Activated CD8-positive, alpha-beta T cell treated with anti-CD3 and anti-CD28 coated beads for 36 hours (primary cell): ENCODE results near the gene FOXN3. TPM values are rescaled to one million over a fixed set of nuclear protein-coding genes. Genes with fewer than 3 reads are reported as not detected.

Experiments used
- ATAC-seq: fragments of 200-7000 bp; cut with Tn5 transposase; one replicate; pipeline ENCODE4 v1.10.0; 2021; ENCODE audit warnings: mild to moderate bottlenecking, moderate library complexity
- CTCF ChIA-PET: fragments of 350-600 bp; sonication (Branson Sonifier 250); formaldehyde crosslinking; loops from one replicate; lab custom pipeline; 2021; ENCODE audit warnings: antibody characterized with exemption; lab: Charles Lee
- POLR2A ChIA-PET: fragments of 350-600 bp; sonication (Branson Sonifier 250); formaldehyde crosslinking; loops from one replicate; lab custom pipeline; 2021; ENCODE audit warnings: antibody characterized with exemption; lab: Charles Lee
- DNase-seq: peaks from one replicate; pipeline ENCODE4 v3.0.0-alpha.2; 2020
- H3K27ac Mint-ChIP-seq: one replicate; pipeline ENCODE4 v1.8.0; 2021; ENCODE audit warnings: mild to moderate bottlenecking, mixed read lengths
- H3K27me3 Mint-ChIP-seq: one replicate; pipeline ENCODE4 v1.8.0; 2021; ENCODE audit warnings: mixed read lengths
- H3K36me3 Mint-ChIP-seq: one replicate; pipeline ENCODE4 v1.8.0; 2021; ENCODE audit warnings: low read depth, mixed read lengths
- H3K4me1 Mint-ChIP-seq: one replicate; pipeline ENCODE4 v1.8.0; 2021; ENCODE audit warnings: low read depth, mixed read lengths
- H3K4me3 Mint-ChIP-seq: one replicate; pipeline ENCODE4 v1.8.0; 2021; ENCODE audit warnings: mild to moderate bottlenecking, moderate library complexity, mixed read lengths
- H3K9me3 Mint-ChIP-seq: one replicate; pipeline ENCODE4 v1.8.0; 2021; ENCODE audit warnings: mixed read lengths
- CTCF ChIP-seq: fragments of 200-600 bp; IDR thresholded peaks from one replicate; pipeline ENCODE4 v1.8.0; 2022; ENCODE audit warnings: antibody characterized with exemption, mild to moderate bottlenecking
- intact Hi-C: fragments of 100-400 bp; cut with micrococcal nuclease; formaldehyde crosslinking; loops from one replicate; pipeline ENCODE4 v1.10.0; 2022
- total RNA-seq, 2 experiments: library from RNA; stranded (reverse); gene quantifications; one replicate each; pipeline ENCODE4 v1.2.3, GENCODE V29; 2021

FOXN3 gene
- total RNA-seq, 2 experiments from 2014 or later, result 83.4 to 85.0 TPM

GRCh38 chr14:89371585-89372511 is 45.2 kb downstream of the FOXN3 start:
- intact Hi-C loops, result loop anchor here (5.0 kb wide), 1 partner anchor 35 kb away; no protein-coding TSS in a partner anchor

GRCh38 chr14:89370781-89371180 is 46.3 kb downstream of the FOXN3 start:
- intact Hi-C loops, result loop anchor here (5.0 kb wide), 1 partner anchor 37 kb away; no protein-coding TSS in a partner anchor
- no peak for ATAC-seq
- no peak for DNase-seq
- no peaks in the 10 kb centered on the region for H3K27me3 Mint-ChIP-seq
- H3K36me3 Mint-ChIP-seq, result peaks cover 49% of the 10 kb centered on the region
- no peak for TF ChIP-seq CTCF
- no peak overlapping the region for H3K4me3 Mint-ChIP-seq
- CTCF ChIA-PET, result interaction anchor here (1.0 to 1.7 kb wide), 2 partner anchors 12 to 24 kb away, joined by 3 to 4 read pairs; no protein-coding TSS in a partner anchor
- peaks cover 8% of the 10 kb centered on the region for H3K9me3 Mint-ChIP-seq
- POLR2A ChIA-PET, result interaction anchor here (0.6 kb wide), 1 partner anchor 11 kb away, joined by 3 read pairs; no protein-coding TSS in a partner anchor
- H3K4me1 Mint-ChIP-seq, result peaks cover 73% of the 10 kb centered on the region
- peak overlapping the region; percentile 38 for H3K27ac Mint-ChIP-seq

More at GRCh38 chr14:89371585-89372511, 45.2 kb downstream of the FOXN3 start:
- ATAC-seq, result no peak
- peaks cover 70% of the 10 kb centered on the region for H3K4me1 Mint-ChIP-seq
- H3K4me3 Mint-ChIP-seq, result no peak overlapping the region
- TF ChIP-seq CTCF, result no peak
- H3K27me3 Mint-ChIP-seq, result no peaks in the 10 kb centered on the region
- H3K36me3 Mint-ChIP-seq, result peaks cover 46% of the 10 kb centered on the region
- ChIA-PET CTCF (interaction anchor here (1.0 kb wide), 1 partner anchor 23 kb away, joined by 3 read pairs; no protein-coding TSS in a partner anchor), POLR2A (interaction anchor here (0.6 kb wide), 1 partner anchor 215 kb away, joined by 3 read pairs; no protein-coding TSS in a partner anchor)
- peak overlapping the region; percentile 48 for H3K27ac Mint-ChIP-seq
- peaks cover 8% of the 10 kb centered on the region for H3K9me3 Mint-ChIP-seq
- no peak for DNase-seq

GRCh38 chr14:89370381-89370780 is 46.7 kb downstream of the FOXN3 start:
- no peak for ATAC-seq
- ChIA-PET POLR2A (interaction anchor here (0.6 kb wide), 1 partner anchor 11 kb away, joined by 3 read pairs; no protein-coding TSS in a partner anchor), CTCF (interaction anchor here (1.7 kb wide), 1 partner anchor 11 kb away, joined by 4 read pairs; no protein-coding TSS in a partner anchor)
- Mint-ChIP-seq H3K27me3 (no peaks in the 10 kb centered on the region), H3K4me1 (peaks cover 74% of the 10 kb centered on the region), H3K27ac (peak overlapping the region; percentile 38), H3K36me3 (peaks cover 49% of the 10 kb centered on the region), H3K4me3 (no peak overlapping the region), H3K9me3 (peaks cover 8% of the 10 kb centered on the region)
- no peak for TF ChIP-seq CTCF
- intact Hi-C loops, result loop anchor here (5.0 kb wide), 1 partner anchor 37 kb away; no protein-coding TSS in a partner anchor
- no peak for DNase-seq

GRCh38 chr14:89369656-89370055 is 47.4 kb downstream of the FOXN3 start:
- ChIA-PET POLR2A (interaction anchor here (0.5 kb wide), 1 partner anchor 174 kb away, joined by 3 read pairs; no protein-coding TSS in a partner anchor), CTCF (interaction anchor here (0.7 to 1.7 kb wide), 2 partner anchors 11 to 13 kb away, joined by 3 to 4 read pairs; no protein-coding TSS in a partner anchor)
- peak overlapping the region; percentile 68 for H3K27ac Mint-ChIP-seq
- peaks cover 76% of the 10 kb centered on the region for H3K4me1 Mint-ChIP-seq
- no peak for DNase-seq
- intact Hi-C loops, result loop anchor here (5.0 kb wide), 1 partner anchor 38 kb away; no protein-coding TSS in a partner anchor
- H3K9me3 Mint-ChIP-seq, result peaks cover 7% of the 10 kb centered on the region
- no peaks in the 10 kb centered on the region for H3K27me3 Mint-ChIP-seq
- ATAC-seq, result no peak
- no peak overlapping the region for H3K4me3 Mint-ChIP-seq
- peaks cover 51% of the 10 kb centered on the region for H3K36me3 Mint-ChIP-seq
- no peak for TF ChIP-seq CTCF
